Thyroid gland (tissue), 4 donors: Measurements from ENCODE around the gene VPS18. TPM values are rescaled to one million over a fixed set of nuclear protein-coding genes. Genes with fewer than 3 reads are reported as not detected.
"Not testable (repeated sequence)": the region's sequence is repeated elsewhere in the genome, so short reads cannot be mapped to it uniquely, and the experiment has no call there.

Source experiments
- DNase-seq, 2 donors: peaks; one replicate each; pipeline ENCODE4 v3.0.0-alpha.2; 2019
- H3K27ac ChIP-seq, 3 donors: fragments of 200-600 bp; sonication (generic); 1 replicate in 2 of 3; 2 replicates in 1 of 3; pipeline ENCODE4 v1.5.1; 2016 to 2019; ENCODE audit warnings: mild to moderate bottlenecking in 1 of 3, moderate library complexity in 1 of 3
- H3K27me3 ChIP-seq: fragments of 200-600 bp; sonication (generic); one replicate; pipeline ENCODE4 v1.5.1; 2019
- H3K36me3 ChIP-seq, 2 donors: fragments of 200-600 bp; sonication (generic); one replicate each; pipeline ENCODE4 v1.5.1; 2016 to 2019
- H3K4me1 ChIP-seq, 2 donors: fragments of 200-600 bp; sonication (generic); one replicate each; pipeline ENCODE4 v1.5.1; 2017 to 2019
- H3K4me3 ChIP-seq, 3 donors: fragments of 200-600 bp; sonication (generic); replicated peaks in 1 of 3; 1 replicate in 2 of 3; 2 replicates in 1 of 3; pipeline ENCODE4 v1.5.1; 2016; ENCODE audit warnings: mild to moderate bottlenecking in 1 of 3
- H3K9me3 ChIP-seq: fragments of 200-600 bp; sonication (generic); one replicate; pipeline ENCODE4 v1.5.1; 2017
- POLR2A ChIP-seq, 2 donors: fragments of 450-650 bp; IDR thresholded peaks; one replicate each; pipeline ENCODE4 v1.6.1; 2017; ENCODE audit warnings: antibody characterized with exemption in 2 of 2, mild to moderate bottlenecking in 2 of 2, moderate library complexity in 1 of 2
- WGBS, 2 donors: methylation state at CpG; one replicate each; pipeline ENCODE4 v1.1.5; 2017; 5-methylcytosine and 5-hydroxymethylcytosine counted together
- intact Hi-C: fragments of 100-400 bp; cut with DNase I; formaldehyde crosslinking; loops from one replicate; pipeline ENCODE4 v1.15.1; 2023
- total RNA-seq, 4 donors: library from RNA; depleted of rRNA; stranded (reverse); fragments of >200 nt; gene quantifications; one replicate each; pipeline ENCODE4 v1.2.3, GENCODE V29; 2016
- TF ChIP-seq, protein P1 (sequence below), 6 experiments: fragments of 200-600 bp in 3 of 6; fragments of 450-650 bp in 3 of 6; sonication (generic) in 3 of 6; IDR thresholded peaks; one replicate each; pipeline ENCODE4 v1.5.1; 2016 to 2019; ENCODE audit warnings: antibody characterized with exemption in 6 of 6, mild to moderate bottlenecking in 2 of 6, inconsistent platforms in 1 of 6, moderate library complexity in 1 of 6

The VPS18 gene
- total RNA-seq, 4 donors from 2014 or later, result 29.2 to 43.6 (median 37.2) TPM

DNA sequence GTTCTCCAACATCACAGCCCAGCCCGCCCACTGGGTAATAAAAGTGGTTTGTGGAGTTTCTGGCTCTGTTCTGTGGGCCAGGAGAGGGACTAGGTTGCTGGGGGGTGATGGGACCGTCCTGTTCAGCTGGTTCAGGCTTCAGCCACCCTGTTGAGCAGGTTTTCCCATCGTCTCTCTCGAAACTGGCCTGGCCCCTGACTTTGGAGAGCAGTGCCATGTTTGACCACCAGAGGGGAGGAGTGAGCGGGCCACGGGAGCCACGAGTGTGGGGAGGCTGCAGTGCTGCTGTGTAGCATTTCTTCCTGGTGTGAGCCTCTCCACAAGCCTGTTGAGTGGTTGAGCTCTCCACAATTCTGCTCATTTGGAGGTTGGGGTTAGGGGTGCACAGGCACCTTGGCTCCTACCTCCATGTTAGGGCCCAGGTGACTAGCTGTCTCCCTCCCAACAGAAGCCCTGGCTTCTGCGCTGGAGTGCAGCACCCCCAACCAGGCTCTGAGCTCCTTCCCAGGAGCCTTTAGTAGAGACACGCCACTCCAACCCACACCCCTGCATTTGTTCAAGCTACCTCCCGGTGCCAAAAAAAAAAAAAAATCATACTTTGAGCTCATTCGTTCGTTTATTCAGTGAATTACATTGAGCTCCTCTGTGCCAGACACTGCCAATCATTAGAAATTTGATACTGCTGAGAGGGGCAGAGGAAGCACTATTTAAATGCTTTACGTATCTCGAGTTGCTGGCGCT lies 36.5 kb upstream of the VPS18 start:
- intact Hi-C loops, result loop anchor here (2.0 to 5.0 kb wide), 2 partner anchors 35 to 325 kb away; no protein-coding TSS in a partner anchor

DNA sequence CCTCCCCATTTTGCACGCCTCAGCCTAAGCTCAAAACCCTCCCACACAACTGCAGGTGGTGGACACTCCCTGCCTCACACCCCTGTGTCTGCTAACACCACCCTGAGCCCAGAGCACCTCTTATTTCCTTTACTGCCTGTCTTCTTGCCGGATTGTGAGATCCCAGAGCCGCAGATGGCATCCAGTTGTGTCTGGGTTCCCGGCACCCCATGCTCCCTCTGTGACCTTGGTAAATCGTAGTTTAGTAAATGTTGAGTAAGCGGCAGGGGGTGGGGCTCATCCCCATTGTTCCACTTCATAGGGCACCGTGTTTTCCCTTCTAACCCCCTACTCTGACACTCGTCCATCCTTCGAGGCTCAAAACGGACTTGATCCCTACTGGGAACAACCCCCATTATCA lies 35.5 kb upstream of the VPS18 start:
- no peak overlapping the region for H3K4me3 ChIP-seq
- peaks cover 13 to 32% of the 10 kb centered on the region in 2 donors for H3K36me3 ChIP-seq
- no peak for TF ChIP-seq POLR2A (IDR thresholded peaks at IDR 0.05)
- TF ChIP-seq, protein P1, sequence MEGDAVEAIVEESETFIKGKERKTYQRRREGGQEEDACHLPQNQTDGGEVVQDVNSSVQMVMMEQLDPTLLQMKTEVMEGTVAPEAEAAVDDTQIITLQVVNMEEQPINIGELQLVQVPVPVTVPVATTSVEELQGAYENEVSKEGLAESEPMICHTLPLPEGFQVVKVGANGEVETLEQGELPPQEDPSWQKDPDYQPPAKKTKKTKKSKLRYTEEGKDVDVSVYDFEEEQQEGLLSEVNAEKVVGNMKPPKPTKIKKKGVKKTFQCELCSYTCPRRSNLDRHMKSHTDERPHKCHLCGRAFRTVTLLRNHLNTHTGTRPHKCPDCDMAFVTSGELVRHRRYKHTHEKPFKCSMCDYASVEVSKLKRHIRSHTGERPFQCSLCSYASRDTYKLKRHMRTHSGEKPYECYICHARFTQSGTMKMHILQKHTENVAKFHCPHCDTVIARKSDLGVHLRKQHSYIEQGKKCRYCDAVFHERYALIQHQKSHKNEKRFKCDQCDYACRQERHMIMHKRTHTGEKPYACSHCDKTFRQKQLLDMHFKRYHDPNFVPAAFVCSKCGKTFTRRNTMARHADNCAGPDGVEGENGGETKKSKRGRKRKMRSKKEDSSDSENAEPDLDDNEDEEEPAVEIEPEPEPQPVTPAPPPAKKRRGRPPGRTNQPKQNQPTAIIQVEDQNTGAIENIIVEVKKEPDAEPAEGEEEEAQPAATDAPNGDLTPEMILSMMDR (IDR thresholded peaks at IDR 0.05), result no peak
- intact Hi-C loops, result loop anchor here (5.0 kb wide), 1 partner anchor 324 kb away; no protein-coding TSS in a partner anchor
- no peak overlapping the region for H3K27ac ChIP-seq
- peaks cover 5 to 9% of the 10 kb centered on the region in 2 donors for H3K4me1 ChIP-seq
- no peaks in the 10 kb centered on the region for H3K9me3 ChIP-seq
- 82 to 85% methylated on average over 10 of the region's 10 CpGs for WGBS, 2 donors
- no peaks in the 10 kb centered on the region for H3K27me3 ChIP-seq
- DNase-seq, result no peak

More for the DNA sequence above, 36.5 kb upstream of the VPS18 start:
- 36 to 48% methylated on average over 12 to 15 of the region's 15 CpGs for WGBS, 2 donors
- Histone ChIP-seq H3K4me3 (no peak overlapping the region), H3K9me3 (no peaks in the 10 kb centered on the region), H3K27ac (peak overlapping the region in 2 of 3 donors; percentile 58 to 65), H3K4me1 (peaks cover 5 to 9% of the 10 kb centered on the region in 2 donors), H3K36me3 (peaks cover 19 to 37% of the 10 kb centered on the region in 2 donors), H3K27me3 (no peaks in the 10 kb centered on the region)
- TF ChIP-seq POLR2A (IDR thresholded peaks at IDR 0.05), result no peak
- TF ChIP-seq, protein P1 (IDR thresholded peaks at IDR 0.05), result peak; percentile 82 to 97 (median 93)
- peak; percentile 83 to 88 for DNase-seq

DNA sequence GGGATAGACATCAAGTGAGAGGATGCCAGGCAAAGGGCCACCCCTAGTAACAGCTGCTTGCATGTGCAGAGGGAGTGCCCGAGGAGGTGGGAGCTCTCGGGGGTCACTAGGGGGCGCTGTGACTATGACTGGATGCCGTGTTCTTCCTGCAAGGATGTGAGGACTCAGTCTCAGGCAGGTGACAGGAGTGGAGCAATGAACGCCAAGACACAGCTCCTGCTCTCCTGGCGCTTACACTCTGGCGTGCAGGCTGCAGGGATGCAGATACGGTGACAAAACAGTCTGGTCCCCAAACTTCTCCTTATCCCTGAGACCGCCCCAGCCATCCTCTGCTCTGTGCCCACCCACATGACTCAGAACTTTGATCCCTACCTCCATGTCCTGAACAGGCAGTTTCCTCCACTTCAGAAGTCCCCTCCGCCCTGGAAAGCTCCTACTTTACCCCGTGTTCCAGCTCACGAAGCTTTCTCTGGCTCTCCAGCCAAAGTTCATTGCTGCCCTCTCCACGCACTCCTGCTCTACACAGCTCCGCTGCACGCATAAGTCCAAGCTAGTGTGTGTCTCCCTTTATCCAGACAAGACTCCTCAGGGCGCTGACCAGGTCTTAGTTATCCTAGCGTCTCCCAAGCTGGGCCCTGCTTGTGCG lies 34.9 kb upstream of the VPS18 start:
- Histone ChIP-seq H3K4me1 (peaks cover 5 to 9% of the 10 kb centered on the region in 2 donors), H3K36me3 (peaks cover 8 to 26% of the 10 kb centered on the region in 2 donors), H3K27me3 (no peaks in the 10 kb centered on the region), H3K4me3 (no peak overlapping the region), H3K27ac (no peak overlapping the region), H3K9me3 (no peaks in the 10 kb centered on the region)
- no peak for TF ChIP-seq POLR2A (IDR thresholded peaks at IDR 0.05)
- TF ChIP-seq, protein P1 (IDR thresholded peaks at IDR 0.05), result peak in 5 of 6 experiments; percentile 48 to 72 (median 52)
- intact Hi-C loops, result loop anchor here (5.0 kb wide), 1 partner anchor 323 kb away; no protein-coding TSS in a partner anchor
- WGBS, 2 donors, result 27 to 33% methylated on average over 18 of the region's 18 CpGs
- peak; percentile 78 to 84 for DNase-seq

DNA sequence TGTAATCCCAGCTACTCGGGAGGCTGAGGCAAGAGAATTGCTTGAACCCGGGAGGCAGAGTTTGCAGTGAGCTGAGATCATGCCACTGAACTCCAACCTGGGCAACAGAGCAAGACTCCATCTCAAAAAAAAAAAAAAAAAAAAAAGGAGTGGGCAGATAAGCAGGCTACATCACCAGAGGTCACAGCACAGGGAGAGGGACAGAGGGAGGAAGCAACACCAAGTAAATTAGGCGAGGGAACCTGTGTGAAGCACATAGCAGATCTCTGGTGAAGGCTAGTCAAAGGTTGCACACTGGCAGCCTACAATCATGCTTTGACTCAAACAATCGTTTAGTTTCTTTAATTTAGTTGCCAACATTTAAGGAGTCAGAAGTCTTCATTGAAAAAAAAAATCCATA lies 33.1 kb upstream of the VPS18 start:
- H3K4me3 ChIP-seq, H3K9me3 ChIP-seq, H3K27me3 ChIP-seq, H3K4me1 ChIP-seq, intact Hi-C loops, H3K27ac ChIP-seq, DNase-seq: not testable (repeated sequence)
- peaks cover under 1 to 13% of the 10 kb centered on the region in 2 donors for H3K36me3 ChIP-seq
- WGBS, 2 donors, result 82% methylated on average over 4 of the region's 4 CpGs

DNA sequence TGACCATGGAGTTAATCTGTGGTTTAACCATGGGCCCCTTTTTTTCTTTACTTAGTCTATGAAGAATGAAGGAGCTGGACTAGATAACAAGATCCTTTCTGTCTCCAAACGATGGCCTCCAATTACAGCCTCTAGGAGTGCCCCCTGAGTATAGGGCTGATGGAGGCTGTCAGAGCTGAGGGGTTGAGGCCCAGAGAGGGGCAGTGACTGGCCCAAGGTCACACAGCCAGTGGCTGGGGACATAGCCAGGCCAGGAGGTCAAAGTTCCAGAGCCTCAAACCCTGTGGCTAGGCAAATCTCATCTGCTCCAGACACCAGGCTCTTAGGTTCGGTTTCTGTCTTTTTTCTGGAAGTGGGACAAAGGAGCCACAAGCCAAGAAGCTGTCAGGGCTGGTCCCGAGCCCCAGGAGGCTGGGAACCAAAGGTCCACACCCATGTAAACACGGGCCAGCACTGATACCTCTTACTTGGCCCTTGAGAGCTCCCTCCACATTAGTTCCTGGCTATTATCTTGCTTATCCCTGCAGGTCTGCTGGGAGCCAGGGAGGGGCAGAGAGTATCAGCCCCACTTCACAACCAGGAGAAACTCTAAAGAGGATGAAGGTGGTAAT lies 30.5 kb upstream of the VPS18 start:
- no peak for TF ChIP-seq POLR2A (IDR thresholded peaks at IDR 0.05)
- TF ChIP-seq, protein P1 (IDR thresholded peaks at IDR 0.05), result no peak
- no peaks in the 10 kb centered on the region for H3K27me3 ChIP-seq
- H3K9me3 ChIP-seq, result no peaks in the 10 kb centered on the region
- no peaks in the 10 kb centered on the region for H3K4me1 ChIP-seq
- H3K4me3 ChIP-seq, result no peak overlapping the region
- intact Hi-C loops, result no loop called here
- no peaks in the 10 kb centered on the region for H3K36me3 ChIP-seq
- WGBS, 2 donors, result 69 to 82% methylated on average over 4 of the region's 4 CpGs
- DNase-seq, result no peak
- no peak overlapping the region for H3K27ac ChIP-seq
